H1 (cell line): Measurements from ENCODE around the gene ADRB1. TPM values are rescaled to one million over a fixed set of nuclear protein-coding genes. Genes with fewer than 3 reads are reported as not detected.
A peak's percentile ranks its signal among the peaks of the same experiment; 100 is the strongest.

ENCODE experiments used
- CBX8 ChIP-seq: fragments of 300-800, 300-1000 bp; sonication (generic); IDR thresholded peaks from 2 replicates; pipeline ENCODE4 v1.7.1; 2016; ENCODE audit warnings: low read depth, low read length, borderline replicate concordance
- CREB1 ChIP-seq: IDR thresholded peaks from 2 replicates; pipeline ENCODE4 v1.6.1; 2012; ENCODE audit warnings: inconsistent platforms
- CTCF ChIP-seq, 3 experiments: IDR thresholded peaks; 1 replicate in 2 of 3; 2 replicates in 1 of 3; pipeline versions ENCODE4 v1.5.1 to v1.6.1; 2011; ENCODE audit warnings: low read length in 3 of 3, mild to moderate bottlenecking in 3 of 3, inconsistent platforms in 2 of 3, low read depth in 1 of 3, moderate library complexity in 1 of 3; ENCODE audit not compliant: insufficient read depth in 1 of 3; ENCODE audit errors: control extremely low read depth in 1 of 3
- EGR1 ChIP-seq: IDR thresholded peaks from 2 replicates; pipeline ENCODE4 v1.6.1; 2011; ENCODE audit warnings: low read depth, low read length, borderline replicate concordance
- EZH2 ChIP-seq: fragments of 200-600 bp; sonication (generic); IDR thresholded peaks from 2 replicates; pipeline ENCODE4 v1.7.1; 2012; ENCODE audit warnings: low read depth, mild to moderate bottlenecking, moderate library complexity, low read length, inconsistent platforms; ENCODE audit not compliant: severe bottlenecking
- KDM4A ChIP-seq: IDR thresholded peaks from one replicate; pipeline ENCODE4 v1.7.1; 2012; ENCODE audit warnings: low read depth, mild to moderate bottlenecking, moderate library complexity, low read length, inconsistent platforms; ENCODE audit not compliant: severe bottlenecking
- MAFK ChIP-seq: IDR thresholded peaks from 2 replicates; pipeline ENCODE4 v1.6.1; 2012; ENCODE audit warnings: low read depth, mild to moderate bottlenecking, improper control_type of control experiment, low read length
- NANOG ChIP-seq: IDR thresholded peaks from 2 replicates; pipeline ENCODE4 v1.6.1; 2011; ENCODE audit warnings: low read length, low read depth, mild to moderate bottlenecking, inconsistent platforms; ENCODE audit not compliant: insufficient read depth, poor library complexity, severe bottlenecking
- RXRA ChIP-seq: IDR thresholded peaks from 2 replicates; pipeline ENCODE4 v1.6.1; 2011; ENCODE audit warnings: low read depth, mild to moderate bottlenecking, low read length, moderate library complexity; ENCODE audit not compliant: insufficient read depth
- SAP30 ChIP-seq: fragments of 300-600 bp; sonication (generic); IDR thresholded peaks from 2 replicates; pipeline ENCODE4 v1.7.1; 2012; ENCODE audit warnings: low read length, moderate library complexity, mild to moderate bottlenecking, inconsistent platforms; ENCODE audit not compliant: insufficient read depth, insufficient replicate concordance
- SIX5 ChIP-seq: IDR thresholded peaks from 2 replicates; pipeline ENCODE4 v1.6.1; 2011; ENCODE audit warnings: mild to moderate bottlenecking, low read depth, low read length
- polyA plus RNA-seq, 7 experiments: library from polyadenylated mRNA; depleted of rRNA in 3 of 7; stranded (reverse) in 5 of 7; unstranded in 2 of 7; fragments of >200 nt in 5 of 7; fragments of 200-250 nt in 2 of 7; gene quantifications; 1 replicate in 5 of 7; 2 replicates in 1 of 7; 4 replicates in 1 of 7; pipeline versions ENCODE4 v1.2.1 to v1.2.3, GENCODE V29; 2011 to 2013; ENCODE audit warnings: missing spikeins in 2 of 7, mixed read lengths in 2 of 7
- total RNA-seq: library from RNA; stranded (reverse); fragmentation: NEBNext Ultra II Directional; extraction: Animal tissue kit (Norgen Biotek cat#: 25700); gene quantifications from 2 replicates; pipeline ENCODE4 v1.2.1, GENCODE V29; 2021

Gene ADRB1
- total and polyA plus RNA-seq, 2 of the 8 experiments (the other 6 are each of a cell fraction or from before 2014, with no cell fraction given): 0.14 to 0.48 TPM

GRCh38 chr10:114045136-114046086 is 1.7 kb downstream of the ADRB1 start (continued):
- TF ChIP-seq RXRA (no peak), MAFK (no peak), SAP30 (no peak), CBX8 (no peak), EZH2 (peak; percentile 63), SIX5 (no peak), CTCF (IDR thresholded peaks at IDR 0.05; ENCODE audit: control extremely low read depth in 1 of 3, insufficient read depth in 1 of 3, low read depth in 1 of 3, low read length in 3 of 3) (no peak), KDM4A (peak; percentile 92), NANOG (no peak), CREB1 (no peak), EGR1 (no peak)
